ENCODE measurements around the gene METRNL. TPM values are rescaled to one million over a fixed set of nuclear protein-coding genes. Genes with fewer than 3 reads are reported as not detected.
"Not testable (repeated sequence)": the region's sequence is repeated elsewhere in the genome, so short reads cannot be mapped to it uniquely, and the experiment has no call there.

METRNL gene
- polyA plus RNA-seq, 1 donor: 29.9 TPM

GRCh38 chr17:83121473-83121872, 42.1 kb downstream of the METRNL start:
- DNase-seq: not testable (repeated sequence)

DNA sequence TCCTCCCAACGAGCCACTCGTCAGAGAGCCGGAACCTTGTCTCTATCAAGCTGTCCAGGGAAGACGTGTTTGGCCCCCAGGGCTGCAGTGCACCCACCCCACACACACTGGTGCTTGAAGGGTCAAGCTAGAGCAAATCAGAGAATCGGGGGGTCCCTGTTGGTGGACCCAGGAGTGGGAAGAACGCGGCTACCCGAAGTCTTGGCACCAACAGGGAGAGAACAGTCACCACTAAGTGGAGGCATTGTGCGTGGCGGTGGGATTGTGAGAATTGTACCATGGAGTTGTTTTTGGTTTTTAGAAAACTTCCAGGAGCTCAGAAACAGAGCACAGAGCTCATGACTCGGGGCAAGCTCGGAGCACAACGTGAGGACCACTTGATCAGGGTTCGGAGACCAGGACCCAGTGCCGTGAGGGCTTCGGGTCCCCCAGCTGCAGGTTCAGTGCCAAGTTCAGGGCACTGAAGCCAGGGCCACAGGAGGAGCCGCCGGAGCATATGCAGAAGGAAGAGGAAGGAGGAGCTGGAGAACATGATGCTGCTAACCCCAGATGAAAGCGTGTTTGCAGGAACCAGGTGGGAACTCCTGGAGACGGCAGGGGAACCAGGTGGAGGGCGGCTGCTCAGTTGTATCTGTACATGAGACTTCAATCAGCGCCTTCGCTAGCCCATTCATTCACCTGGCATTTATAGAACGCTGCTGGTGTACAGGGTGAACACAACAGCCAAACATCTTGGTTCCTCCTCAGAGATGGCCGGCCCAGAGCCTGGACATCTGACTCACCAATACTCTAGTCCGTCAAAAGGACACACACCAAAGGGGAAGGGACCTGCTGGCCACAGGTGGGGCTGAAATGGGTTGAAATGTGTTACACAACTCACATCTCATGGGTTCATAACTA, 42.8 kb downstream of the METRNL start:
- DNase-seq: no peak

DNA sequence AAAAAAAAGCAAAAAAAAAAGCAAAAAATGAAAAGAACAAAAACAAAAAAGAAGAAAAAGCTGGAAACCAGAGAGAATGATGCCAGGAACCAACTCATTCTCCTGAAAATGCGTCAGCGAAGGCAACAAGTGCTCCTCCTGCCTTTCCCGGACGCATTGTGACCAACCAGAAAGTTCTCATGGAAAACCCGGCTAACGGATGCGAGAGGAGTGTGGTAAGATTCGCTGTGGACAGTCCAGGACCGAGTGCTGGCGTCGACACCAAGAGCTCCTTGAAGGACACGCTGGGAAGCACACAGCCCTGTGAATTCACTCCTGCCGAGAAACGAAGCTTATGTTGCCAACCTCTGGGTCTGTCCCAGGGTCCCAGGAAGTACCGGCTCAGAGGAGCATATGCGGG, 43.4 kb downstream of the METRNL start:
- DNase-seq: no peak

DNA sequence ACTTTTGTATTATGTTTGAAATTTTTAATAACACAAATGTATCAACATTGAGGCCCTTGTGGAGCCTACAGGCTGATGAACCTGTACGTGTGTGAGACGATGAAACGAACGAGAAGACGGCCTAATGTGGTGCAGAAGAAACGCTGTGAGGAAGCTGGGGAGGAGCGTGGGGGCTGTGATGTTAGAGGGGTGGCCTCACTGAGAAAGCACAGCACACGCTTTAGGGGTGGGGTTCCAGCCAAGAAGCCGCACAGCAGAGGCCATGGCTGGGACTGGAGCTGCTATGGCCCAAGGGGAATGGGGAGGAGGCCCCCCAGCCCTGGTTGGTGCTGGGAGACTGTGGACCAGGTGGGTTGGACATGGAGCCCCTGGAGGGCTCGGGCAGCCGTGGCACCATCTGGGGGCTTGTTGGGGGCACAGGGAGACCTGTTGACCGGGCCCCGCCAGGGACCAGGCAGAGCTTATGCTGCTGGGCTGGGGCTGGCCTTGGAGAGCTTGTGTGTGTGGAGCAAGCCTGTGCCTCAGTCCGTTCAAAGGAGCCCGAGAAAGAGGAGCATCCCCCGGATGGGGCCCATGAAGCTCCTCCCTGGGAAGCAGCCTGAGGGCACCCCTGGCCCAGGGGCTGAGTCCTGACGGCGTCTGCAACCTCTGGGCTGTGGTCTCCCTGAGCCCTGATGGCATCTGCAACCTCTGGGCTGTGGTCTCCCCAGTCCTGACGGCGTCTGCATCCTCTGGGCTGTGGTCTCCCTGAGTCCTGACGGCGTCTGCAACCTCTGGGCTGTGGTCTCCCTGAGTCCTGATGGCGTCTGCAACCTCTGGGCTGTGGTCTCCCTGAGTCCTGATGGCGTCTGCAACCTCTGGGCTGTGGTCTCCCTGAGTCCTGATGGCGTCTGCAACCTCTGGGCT, 44.7 kb downstream of the METRNL start:
- DNase-seq: no peak

DNA sequence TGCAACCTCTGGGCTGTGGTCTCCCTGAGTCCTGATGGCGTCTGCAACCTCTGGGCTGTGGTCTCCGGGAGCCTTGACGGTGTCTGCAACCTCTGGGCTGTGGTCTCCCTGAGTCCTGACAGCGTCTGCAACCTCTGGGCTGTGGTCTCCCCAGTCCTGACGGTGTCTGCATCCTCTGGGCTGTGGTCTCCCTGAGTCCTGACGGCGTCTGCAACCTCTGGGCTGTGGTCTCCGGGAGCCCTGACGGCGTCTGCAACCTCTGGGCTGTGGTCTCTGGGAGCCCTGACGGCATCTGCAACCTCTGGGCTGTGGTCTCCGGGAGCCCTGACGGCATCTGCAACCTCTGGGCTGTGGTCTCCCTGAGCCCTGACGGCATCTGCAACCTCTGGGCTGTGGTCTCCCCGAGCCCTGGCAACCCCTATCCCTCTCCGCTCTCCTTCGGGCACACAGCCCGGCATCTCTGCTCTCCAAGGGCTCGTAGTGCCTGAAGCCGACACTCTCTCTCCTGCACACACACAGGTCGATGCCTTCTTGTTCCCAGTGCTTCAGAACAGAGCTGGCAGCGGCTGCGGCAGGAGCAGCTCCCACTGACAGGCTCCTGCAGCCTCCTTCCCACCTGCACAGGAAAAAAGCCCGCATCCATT, 45.6 kb downstream of the METRNL start:
- DNase-seq: no peak

- DNase-seq: no peak
These were observed 46.3 kb downstream of the METRNL start for GRCh38 chr17:83125515-83126274.

DNA sequence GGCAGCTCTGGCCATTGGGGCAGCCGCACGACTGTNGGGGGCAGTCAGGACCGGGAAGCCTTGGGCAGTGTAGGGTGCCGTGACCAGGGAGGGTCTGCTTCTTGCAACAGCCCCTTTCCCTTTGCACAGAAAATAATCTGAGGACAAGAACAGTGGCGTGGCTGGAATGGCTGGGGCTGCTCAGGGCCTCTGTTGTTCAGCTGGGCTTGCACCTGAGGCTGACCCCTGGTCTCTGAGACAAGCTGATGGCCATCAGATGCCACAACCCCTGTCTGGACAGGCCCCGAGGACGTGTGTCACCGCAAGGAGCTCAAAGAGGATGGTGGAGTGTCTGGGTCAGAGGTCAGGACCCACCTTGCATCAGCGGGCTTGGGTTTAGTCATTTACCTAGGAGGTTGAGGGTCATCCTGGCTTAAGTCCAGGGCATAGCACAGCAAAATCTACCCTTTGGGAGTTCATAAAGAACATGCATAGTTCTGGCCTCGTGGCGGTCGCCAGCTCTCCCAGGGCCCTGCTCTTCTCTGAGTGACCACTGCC, 46.9 kb downstream of the METRNL start:
- DNase-seq: no peak

- no peak for DNase-seq
These were observed 48.2 kb downstream of the METRNL start for GRCh38 chr17:83127431-83128160.

DNA sequence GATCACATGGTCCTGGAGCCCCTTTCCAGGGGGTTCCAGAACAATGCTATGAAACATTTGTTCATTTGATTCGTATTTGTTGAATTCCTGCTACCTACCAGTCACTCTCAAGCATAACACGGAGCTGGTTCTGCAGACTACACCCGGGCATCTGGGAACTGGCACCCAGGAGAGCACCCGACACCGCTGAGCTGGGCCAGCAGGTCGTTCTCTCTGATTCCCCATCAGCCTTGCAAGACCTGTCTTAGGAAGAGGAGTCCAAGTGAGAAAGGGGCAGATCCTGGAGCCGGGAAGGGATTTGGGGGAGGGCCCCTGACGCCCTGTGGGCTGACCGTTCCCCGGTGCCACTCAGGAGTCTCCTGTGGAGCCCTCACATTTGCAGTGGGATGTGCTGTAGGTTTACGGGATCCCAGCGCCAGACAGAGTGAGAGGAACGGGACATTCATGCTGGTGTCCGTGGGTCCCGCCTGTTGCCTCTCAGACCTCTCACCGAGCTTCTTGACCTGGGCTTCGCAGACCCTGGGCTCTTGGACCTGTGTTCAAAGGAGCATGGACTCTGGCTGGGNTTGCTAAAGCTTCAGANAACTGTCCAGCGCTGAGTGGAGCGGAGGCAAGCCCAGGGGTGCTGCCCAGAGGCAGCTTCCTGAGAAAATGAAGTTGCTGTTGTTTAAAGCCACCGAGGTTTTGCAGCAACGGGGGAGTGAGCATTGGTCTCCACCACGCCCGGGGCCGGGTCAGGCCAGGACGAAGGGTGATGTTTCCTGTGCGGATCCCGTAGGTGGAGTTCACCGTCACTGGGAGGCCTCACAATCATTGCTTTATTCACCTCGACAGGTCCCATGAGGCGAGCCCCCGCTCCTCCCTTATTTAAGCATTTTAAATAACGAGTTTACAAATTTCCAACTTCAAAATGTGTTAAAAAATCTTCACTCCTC, 49.2 kb downstream of the METRNL start:
- no peak for DNase-seq

DNA sequence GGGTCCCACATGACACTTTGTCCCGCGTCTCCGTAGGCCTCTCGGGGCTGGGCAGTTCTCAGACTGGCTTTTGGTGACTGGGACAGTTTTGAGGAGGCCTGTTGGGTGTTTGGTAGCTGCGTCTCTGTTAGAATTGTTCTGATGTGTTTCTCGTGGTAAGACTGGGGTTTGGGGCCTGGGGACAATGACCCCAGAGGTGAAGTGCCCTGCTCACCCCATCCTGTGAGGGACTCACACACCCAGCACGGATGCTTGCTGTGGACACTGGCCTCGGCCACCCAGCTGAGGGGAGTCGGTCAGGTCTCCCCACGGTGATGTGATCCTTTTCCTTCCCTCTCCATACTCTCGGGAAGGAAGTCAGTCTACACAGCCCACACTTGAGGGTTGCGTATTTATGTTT, 50.3 kb downstream of the METRNL start:
- no peak for DNase-seq

- DNase-seq: no peak
These were observed 52.1 kb downstream of the METRNL start for GRCh38 chr17:83131401-83132011.

- no peak for DNase-seq
These were observed 53.1 kb downstream of the METRNL start for GRCh38 chr17:83132251-83133081.

GRCh38 chr17:83133302-83134121, 54.1 kb downstream of the METRNL start:
- no peak for DNase-seq

DNA sequence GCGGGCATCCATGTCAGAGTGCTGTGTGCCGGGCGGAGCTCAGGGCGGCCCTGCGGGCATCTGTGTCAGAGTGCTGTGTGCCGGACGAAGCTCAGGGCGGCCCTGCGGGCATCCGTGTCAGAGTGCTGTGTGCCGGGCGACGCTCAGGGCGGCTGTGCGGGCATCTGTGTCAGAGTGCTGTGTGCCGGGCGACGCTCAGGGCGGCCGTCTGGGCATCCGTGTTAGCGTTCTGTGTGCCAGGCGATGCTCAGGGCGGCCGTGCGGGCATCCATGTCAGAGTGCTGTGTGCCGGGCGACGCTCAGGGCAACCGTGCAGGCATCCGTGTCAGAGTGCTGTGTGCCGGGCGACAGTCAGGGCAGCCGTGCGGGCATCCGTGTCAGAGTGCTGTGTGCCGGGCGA, 55.0 kb downstream of the METRNL start:
- DNase-seq: not testable (repeated sequence)

- no peak for DNase-seq
These were observed 56.3 kb downstream of the METRNL start for GRCh38 chr17:83135692-83136091.

DNA sequence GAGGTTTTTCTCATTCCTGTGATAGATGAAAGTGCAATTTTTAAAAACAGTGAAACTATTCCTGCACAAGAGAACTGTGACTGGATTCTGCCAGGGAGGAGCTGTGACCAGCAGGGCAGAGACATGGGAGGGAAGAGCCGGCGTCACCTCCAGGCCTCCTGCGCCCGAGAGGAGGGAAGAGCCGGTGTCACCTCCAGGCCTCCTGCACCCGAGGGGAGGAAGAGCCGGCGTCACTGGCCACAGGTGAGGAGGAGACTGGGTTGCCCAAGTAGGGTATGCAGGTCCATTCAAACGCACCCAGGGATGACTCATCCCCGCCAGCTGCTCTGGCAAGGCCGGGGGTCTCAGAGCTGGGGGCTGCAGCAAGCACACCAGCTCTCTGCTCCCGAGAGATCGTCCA, 56.7 kb downstream of the METRNL start:
- DNase-seq: no peak

DNA sequence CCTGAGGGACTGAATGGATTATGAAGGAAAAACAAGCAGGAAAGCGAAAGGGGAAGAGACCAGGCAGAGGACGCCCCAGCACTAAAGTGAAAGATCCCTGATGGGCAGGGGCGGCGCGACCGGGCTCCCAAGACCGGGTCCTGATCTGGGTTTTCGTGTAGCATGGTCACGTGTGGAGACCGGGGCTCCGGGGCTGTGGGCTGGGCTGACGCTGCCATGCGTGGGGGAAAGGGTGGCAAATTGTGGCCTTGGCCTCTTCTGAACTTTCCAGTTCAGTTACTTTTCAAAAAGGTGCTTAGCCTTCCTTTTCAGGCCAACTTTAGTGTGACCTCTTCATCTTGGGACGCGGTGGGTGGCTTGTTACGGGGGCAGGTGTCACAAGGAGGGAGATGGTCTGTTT, 57.5 kb downstream of the METRNL start:
- no peak for DNase-seq

All from left kidney (tissue), 2 donors.